ENCODE results near the gene KIF3A.

GRCh38 chr5:132646583-132647266, 90.6 kb downstream of the KIF3A start:
- TF ChIP-seq ZBTB49 (tag by site-specific recombination; IDR thresholded peaks at IDR 0.05; ENCODE audit: low read depth) (no peak), TCF7L2 (IDR thresholded peaks at IDR 0.05; ENCODE audit: borderline replicate concordance, low read depth, low read length) (no peak), ZNF558 (tag by site-specific recombination; IDR thresholded peaks at IDR 0.05) (no peak), ZNF549 (tag by site-specific recombination; IDR thresholded peaks at IDR 0.05) (no peak), YY2 (tag by site-specific recombination; IDR thresholded peaks at IDR 0.05) (no peak), ZNF513 (tag by site-specific recombination; IDR thresholded peaks at IDR 0.05) (no peak), KLF1 (tag by site-specific recombination; IDR thresholded peaks at IDR 0.05) (no peak), KLF7 (tag by site-specific recombination; IDR thresholded peaks at IDR 0.05; ENCODE audit: borderline replicate concordance) (no peak), SETDB1 (IDR thresholded peaks at IDR 0.05; ENCODE audit: insufficient read length, low read length) (no peak), REST (tag by site-specific recombination; IDR thresholded peaks at IDR 0.05) (no peak)
- TF ChIP-seq, protein P1, sequence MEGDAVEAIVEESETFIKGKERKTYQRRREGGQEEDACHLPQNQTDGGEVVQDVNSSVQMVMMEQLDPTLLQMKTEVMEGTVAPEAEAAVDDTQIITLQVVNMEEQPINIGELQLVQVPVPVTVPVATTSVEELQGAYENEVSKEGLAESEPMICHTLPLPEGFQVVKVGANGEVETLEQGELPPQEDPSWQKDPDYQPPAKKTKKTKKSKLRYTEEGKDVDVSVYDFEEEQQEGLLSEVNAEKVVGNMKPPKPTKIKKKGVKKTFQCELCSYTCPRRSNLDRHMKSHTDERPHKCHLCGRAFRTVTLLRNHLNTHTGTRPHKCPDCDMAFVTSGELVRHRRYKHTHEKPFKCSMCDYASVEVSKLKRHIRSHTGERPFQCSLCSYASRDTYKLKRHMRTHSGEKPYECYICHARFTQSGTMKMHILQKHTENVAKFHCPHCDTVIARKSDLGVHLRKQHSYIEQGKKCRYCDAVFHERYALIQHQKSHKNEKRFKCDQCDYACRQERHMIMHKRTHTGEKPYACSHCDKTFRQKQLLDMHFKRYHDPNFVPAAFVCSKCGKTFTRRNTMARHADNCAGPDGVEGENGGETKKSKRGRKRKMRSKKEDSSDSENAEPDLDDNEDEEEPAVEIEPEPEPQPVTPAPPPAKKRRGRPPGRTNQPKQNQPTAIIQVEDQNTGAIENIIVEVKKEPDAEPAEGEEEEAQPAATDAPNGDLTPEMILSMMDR (tag by site-specific recombination; IDR thresholded peaks at IDR 0.05) = no peak
- TF ChIP-seq, protein P2, sequence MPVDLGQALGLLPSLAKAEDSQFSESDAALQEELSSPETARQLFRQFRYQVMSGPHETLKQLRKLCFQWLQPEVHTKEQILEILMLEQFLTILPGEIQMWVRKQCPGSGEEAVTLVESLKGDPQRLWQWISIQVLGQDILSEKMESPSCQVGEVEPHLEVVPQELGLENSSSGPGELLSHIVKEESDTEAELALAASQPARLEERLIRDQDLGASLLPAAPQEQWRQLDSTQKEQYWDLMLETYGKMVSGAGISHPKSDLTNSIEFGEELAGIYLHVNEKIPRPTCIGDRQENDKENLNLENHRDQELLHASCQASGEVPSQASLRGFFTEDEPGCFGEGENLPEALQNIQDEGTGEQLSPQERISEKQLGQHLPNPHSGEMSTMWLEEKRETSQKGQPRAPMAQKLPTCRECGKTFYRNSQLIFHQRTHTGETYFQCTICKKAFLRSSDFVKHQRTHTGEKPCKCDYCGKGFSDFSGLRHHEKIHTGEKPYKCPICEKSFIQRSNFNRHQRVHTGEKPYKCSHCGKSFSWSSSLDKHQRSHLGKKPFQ (tag by site-specific recombination; IDR thresholded peaks at IDR 0.05) = no peak

Measured in HEK293 (cell line).